Measurements from ENCODE around the gene GABBR1.
"Not testable (repeated sequence)": the region's sequence is repeated elsewhere in the genome, so short reads cannot be mapped to it uniquely, and the experiment has no call there.

Gene GABBR1

DNA sequence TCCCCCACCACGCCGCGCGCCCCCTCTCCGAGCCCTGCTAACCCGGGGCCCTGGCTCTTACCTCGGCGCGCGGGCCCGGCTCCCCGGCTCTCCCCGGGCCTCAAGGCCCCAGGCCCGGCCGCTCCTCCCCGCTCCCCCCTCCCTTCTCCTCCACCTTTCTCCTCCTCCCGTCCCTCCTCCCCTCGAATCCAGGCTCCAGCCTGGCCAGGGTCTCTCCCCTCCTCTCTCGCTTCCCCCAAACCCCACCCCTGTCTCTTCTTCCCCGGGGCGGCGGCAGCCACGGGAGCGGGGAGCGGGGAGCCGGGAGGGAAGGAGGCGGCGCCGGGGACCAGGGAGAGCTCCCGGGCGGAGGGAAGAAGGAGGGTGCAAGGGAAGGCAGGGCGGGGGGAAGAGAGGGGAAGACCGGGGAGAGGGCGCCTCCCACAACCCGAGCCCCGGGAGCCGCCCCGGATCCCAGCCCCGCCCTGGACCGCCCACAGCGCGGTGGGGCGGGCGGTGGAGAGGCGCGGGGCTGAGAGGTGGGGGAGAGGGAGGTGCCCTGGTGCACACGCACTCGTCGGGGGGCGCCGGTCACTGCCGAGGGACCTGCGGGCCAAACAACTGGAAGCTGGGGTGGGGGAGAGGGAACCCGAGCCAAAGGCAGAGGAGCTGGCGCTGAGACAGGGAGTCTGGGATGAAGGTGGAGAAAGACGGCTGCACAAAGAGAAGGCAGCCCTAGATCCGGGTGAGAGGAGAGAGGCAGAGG is at the start of gene GABBR1:
TSS of gene GABBR1 (minus strand) at position 395 of the 745 bp plus-strand sequence. CDS start 798 bp downstream, outside the sequence.
- DNase-seq (ENCODE audit: low spot score), result peak; percentile 65

DNA sequence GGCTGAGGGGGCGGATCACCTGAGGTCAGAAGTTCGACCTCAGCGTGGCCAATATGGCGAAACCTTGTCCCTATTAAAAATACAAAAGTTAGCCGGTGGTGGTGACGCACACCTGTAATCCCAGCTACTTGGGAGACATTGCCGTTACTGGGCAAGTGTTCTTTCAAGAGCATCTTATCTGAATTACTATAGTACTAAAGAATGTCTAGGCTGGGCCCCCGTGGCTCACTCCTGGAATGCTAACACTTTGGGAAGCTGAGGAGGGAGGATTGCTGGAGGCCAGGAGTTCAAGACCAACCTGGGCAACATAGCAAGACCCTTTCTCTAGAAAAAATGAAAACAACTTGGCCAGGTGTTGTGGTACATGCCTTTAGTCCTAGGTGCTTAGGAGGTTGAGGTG is 48.8 kb upstream of the GABBR1 start:
- no peak for DNase-seq (ENCODE audit: low spot score)

DNA sequence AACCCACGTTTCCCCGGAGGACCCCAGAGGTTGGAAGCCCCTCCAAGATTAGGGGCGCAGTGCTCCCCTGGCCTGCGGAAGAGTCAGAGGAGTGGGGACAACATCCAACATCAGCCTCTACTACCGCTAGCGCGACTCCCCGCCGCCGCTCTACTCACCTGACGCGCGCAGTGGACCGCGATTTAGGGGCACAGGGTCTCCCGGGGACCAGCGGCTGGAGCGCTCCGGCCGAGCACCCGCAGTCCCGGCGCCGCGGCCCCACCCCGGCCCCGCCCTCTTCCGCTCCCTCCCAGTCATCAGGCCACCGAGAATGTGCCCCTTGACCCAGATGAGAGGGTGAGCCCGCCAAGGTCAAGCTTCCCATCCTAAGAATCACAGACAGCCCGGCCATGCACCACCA is 47.9 kb upstream of the GABBR1 start, which contains the start of gene ZFP57:
TSS of gene ZFP57 (minus strand) at position 249 of the 400 bp plus-strand sequence. CDS start 4,149 bp downstream, outside the sequence.
- no peak for DNase-seq (ENCODE audit: low spot score)

DNA sequence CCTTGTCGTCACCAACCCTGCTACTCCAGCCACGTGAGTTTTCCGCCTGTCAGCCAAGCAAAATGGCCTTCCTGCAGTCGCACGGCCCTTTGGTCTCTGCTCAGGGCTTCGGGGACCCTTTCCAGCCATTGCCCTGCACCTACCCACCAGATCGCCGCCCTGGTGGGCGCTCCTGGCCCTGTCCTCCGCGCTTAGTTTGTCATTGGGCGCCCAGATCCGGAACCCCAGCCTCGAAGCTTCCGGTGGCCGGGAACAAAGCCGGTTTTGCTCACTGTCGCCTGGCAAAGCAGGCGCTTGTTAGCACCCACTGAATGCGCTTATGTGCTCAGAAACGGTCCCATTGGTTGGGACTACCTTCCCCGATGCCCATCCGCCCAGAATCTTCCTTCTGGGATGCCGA is 47.4 kb upstream of the GABBR1 start:
- DNase-seq (ENCODE audit: low spot score), result no peak

DNA sequence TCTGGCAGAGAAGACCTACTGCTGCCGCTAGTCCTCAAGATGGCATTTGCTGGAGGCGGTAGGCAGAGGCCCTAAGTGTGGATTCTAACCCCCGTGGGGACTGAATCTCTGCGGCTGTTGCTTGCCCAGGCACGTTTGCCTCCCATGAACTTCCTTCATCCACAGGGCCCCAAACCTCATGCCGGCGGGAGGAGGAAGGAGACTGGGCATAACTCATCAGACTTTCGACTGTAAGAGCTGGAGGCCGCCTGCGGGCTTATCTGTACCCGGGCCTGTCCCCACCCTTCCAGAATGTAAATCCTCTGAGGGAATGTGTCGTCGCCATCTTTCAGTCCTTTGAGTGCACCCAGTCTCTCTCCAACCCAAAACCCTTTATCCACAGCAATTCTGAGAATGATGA is 47.0 kb upstream of the GABBR1 start:
- no peak for DNase-seq (ENCODE audit: low spot score)

DNA sequence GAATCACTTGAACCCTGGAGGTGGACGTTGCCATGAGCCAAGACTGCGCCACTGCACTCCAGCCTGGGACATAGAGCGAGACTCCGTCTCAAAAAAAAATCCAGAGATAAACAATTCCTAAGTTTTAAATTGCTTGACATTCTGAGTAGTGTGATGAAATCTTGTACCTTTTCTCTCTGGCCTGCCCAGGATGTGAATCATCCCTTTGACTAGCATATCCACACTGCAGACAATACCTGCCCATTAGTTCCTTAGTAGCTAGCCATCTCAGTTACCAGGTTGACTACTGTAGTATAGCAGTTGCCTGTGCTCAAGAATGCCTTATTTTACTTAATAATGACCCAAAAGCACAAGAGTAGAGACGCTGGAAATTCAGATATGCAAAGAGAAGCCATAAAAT is 45.1 kb upstream of the GABBR1 start:
- DNase-seq (ENCODE audit: low spot score), result no peak

DNA sequence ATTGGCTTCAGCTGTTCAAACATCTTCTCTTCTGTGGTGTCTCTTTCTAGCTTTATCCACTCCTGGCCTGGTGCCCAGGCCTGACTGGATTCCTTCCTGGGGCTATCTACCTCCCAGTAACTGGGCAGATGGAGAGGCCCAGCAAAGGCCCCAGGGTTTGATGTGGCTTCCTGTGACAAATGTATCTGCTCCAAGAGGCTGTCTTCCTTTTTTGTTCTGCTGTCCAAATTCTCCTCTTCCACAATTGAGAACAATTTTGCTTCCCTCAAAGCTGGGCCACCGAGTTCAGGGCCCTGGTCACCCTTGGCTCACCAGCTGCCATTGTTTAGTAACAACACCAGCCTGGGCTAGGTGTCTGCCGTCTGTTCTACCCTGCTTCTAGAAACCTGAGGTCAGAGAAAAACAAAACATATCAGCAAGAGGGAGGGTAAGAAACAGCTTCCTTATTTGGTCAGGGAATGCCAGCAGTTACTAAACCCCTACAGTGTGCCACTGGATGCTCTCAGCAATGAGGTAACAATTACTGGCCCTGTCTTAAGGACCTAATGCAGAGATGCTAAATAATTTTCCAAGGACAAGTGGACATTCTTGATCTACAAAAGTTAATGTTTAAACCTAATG is 44.1 kb upstream of the GABBR1 start:
- DNase-seq (ENCODE audit: low spot score), result no peak

DNA sequence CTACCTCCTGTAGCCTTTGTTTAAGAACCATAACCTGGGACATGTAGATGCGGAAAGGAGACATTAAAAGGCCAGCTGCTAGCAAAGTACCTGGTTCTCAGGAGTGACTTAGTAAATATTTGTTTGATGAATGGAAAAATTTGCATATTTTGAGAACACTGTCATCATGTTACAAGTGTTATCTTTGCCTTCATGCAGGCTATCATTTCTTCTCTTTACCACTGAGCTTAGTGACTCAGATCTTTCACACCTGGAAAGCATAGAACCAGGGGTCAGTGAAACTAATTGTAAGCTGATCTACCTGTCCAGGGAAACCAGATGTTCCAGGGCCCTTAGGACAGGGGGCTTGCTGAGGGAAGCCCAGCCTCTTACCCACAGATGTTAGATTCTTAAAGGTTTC is 42.6 kb upstream of the GABBR1 start:
- no peak for DNase-seq (ENCODE audit: low spot score)

DNA sequence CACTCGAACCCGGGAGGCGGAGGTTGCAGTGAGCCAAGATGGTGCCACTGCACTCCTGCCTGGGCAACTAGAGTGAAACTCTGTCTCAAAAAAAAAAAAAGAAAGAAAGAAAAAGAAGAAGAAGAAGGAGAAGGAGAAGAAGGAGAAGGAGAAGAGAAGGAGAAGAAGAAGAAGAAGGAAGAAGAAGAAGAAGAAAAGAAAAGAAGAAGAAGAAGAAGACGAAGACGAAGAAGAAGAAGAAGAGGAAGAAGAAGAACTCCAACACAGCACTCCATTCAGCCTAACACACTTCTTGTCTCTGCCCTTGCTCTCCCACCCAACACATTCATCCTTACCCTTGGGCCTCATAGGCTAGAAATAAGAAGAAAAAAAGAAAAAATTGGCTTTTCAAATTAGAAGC is 41.0 kb upstream of the GABBR1 start:
- no peak for DNase-seq (ENCODE audit: low spot score)

DNA sequence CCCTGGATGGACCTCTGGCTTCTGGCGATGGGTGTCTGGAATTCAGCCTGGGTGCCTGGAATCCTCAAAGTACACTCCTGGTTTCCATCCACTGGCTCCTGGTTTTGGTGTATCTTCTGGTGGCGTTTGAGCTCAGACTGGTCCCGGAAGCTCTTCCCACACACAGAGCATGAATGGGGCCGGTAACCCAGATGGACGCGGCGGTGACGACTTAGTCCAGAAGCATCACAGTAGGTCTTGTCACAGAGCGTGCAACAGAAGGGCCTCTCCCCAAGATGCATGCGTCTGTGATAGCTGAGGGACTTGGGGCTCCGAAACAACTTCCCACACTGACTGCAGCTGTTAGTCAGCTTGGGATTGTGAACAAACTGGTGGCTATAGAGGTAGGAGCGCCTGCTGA is 40.2 kb upstream of the GABBR1 start:
- DNase-seq (ENCODE audit: low spot score), result no peak

DNA sequence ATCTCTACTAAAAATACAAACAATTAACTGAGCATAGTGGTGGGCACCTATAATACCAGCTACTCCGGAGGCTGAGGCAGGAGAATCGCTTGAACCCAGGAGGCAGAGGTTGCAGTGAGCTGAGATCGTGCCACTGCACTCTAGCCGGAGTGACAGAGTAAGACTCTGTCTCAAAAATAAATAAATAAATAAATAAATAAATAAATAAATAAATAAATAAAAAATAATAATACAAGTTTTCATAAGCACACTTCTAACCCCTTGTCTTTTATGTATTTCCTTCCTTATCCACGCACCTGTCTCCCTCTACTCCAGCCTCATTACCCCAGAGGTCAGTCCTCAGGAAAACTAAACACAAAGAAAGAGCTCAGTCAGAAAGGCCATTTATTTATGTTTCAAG is 39.1 kb upstream of the GABBR1 start:
- DNase-seq (ENCODE audit: low spot score), result not testable (repeated sequence)

DNA sequence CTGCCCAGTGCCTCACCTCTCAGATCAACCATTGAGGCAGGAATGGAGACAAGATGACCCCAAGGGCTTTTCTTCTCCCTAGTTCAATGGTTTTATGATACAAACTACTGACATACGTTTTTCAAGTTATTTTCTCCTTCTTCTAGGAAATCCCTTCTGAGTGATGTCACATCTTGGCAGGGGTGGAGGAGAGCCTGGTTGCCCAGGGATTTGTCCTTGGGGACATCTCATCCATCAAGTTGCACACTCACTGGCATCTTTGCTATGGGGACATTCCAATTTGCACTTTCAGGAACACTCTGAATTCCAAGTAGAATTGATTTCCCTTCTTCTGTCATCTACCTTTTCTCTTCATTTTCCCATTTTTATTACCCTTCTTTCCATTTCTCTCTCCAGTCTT is 38.0 kb upstream of the GABBR1 start:
- DNase-seq (ENCODE audit: low spot score), result no peak

DNA sequence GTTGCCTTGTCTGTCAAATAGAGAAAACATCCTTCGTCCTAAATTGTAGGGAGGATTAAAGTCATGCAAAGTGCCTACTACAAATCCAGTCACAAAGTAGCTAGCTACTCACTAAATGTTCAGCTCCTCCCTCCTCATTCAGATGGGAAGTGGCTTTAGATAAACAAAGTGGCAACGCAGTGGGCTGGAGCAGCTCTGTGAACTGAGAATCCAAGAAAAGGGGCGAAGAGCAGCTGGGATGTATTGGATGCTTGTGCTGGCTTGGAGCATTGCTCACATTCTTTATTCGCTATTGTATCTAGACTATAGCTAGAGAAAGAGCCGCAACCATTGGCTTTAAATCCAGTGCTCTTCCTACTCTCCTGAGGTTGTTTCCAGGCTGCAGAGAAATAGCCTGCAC is 34.2 kb upstream of the GABBR1 start:
- no peak for DNase-seq (ENCODE audit: low spot score)

DNA sequence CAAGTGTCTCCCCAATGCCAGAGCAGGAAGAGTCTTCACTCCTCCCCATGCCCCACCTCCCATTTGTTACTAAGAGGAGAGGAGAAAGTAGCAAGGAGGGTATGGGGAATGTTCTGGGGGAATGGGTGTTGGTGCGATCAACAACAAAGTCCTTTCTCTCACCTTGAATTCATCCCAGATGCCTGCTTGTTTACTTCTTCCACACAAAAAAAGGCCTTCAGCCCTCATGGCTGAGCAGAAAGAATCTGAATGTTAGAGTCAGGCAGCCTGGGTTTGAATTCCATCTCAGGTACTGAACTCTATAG is 33.8 kb upstream of the GABBR1 start:
- DNase-seq (ENCODE audit: low spot score), result no peak

DNA sequence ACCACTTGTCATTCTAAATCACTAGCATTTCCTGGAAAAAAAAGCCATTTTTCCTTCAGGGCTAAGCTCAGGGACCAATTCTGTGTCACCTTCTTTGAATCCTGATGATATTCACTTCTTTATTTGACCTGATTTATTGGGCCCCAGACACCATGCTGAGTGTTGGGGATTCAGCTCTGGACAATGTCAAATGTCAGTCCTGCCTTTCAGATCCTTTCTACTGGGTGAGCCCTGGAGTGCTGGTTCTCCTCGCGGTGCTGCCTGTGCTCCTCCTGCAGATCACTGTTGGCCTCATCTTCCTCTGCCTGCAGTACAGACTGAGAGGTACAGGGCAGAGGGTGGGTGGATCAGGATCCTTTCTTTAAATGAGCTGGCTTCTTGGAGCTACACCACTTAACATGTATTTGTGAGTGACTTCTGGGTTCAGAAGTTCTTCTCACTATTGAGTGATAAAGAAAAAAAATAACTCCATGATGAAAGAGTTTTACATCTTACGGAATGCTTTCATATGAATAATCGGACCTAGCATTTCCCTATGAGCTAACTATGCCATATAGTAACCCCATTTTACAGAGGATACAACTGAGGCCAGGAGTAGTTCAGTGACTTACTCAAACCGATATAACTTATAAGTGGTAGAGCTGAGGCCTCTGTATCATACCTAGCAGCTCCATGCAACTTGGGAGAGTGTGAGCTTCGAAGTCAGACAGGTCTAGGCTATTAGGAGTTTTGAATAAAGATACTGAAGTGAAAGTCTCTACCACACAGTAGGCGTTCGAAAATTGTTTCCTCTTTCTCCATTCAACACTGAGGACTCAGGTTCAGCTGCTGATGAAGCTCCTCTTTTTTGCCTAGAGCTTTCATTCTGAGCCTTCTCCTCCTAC is 33.2 kb upstream of the GABBR1 start:
- no peak for DNase-seq (ENCODE audit: low spot score)

DNA sequence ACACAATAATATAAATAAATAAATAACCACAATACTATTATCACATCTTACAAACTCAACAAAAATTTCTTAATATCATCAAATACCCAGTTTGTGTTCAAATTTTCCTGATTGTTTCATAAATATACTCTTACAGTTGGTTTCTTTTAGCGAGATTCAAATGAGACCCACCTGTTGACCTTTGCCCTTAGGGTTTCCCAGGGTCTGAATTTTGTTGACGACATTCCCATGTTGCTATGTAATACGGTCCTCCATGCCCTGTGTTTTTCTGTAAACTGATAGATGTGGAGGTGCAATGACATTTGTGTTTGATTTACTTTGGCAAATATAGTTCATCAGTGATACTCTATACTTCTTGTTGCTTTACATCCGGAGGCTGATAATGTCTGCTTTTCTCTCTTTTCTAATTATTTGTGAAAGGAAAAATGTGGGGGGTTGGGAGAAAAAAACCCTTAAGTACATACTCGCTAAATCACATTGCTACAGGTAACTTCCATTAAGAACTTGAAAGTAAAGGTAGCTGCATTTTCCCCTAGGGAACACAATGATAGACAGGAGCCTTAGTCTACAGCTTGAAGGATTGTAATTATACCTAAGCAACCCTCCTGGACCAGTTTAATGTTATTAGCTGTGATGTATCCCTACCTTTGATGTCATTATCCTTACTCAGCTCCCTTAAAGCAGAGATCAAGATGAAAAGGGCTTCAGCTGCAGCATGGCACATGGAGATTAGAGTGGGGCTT is 30.5 kb upstream of the GABBR1 start:
- DNase-seq (ENCODE audit: low spot score), result no peak

DNA sequence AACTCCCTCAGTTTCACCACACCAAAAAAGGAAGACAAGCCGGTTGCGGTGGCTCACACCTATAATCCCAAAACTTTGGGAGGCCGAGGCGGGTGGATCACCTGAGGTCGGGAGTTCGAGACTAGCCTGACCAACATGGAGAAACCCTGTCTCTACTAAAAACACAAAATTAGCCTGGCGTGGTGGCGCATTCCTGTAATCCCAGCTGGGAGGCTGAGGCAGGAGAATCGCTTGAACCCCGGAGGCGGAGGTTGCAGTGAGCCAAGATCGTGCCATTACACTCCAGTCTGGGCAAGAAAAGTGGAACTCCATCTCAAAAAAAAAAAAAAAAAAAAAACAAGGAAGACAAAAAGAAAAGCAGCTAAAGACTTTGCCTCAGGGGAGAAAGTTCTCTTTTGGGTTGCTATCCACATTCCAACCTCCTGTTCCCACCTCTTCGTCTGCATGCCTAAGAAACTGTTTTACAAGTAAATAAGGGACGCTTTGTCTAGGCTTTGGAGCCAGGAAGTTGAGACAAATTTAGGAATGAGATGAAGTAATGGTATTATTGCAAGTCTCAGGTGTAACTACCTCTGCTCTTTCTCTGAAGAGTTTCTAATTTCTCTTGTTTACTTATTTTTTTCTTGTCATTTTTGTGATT is 28.6 kb upstream of the GABBR1 start:
- DNase-seq (ENCODE audit: low spot score), result not testable (repeated sequence)

DNA sequence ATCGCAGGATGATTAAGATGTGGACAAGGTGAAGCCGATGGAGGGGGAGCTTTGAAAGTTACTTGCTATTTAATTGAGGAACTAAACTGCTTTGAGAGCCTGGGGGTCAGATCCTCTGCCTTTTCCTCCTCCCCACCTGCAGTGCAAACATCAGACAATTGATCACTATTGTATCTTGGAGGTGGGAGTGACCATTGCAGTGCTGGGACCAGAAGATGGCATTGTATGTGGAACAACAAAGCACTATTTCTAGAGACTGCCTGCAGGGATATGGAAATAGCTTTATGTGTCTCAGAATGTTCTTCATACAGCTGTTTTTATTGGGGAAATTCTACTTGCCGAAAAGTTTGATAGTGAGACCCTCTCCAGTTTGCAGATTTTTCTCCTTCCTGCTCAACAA is 28.1 kb upstream of the GABBR1 start:
- no peak for DNase-seq (ENCODE audit: low spot score)

DNA sequence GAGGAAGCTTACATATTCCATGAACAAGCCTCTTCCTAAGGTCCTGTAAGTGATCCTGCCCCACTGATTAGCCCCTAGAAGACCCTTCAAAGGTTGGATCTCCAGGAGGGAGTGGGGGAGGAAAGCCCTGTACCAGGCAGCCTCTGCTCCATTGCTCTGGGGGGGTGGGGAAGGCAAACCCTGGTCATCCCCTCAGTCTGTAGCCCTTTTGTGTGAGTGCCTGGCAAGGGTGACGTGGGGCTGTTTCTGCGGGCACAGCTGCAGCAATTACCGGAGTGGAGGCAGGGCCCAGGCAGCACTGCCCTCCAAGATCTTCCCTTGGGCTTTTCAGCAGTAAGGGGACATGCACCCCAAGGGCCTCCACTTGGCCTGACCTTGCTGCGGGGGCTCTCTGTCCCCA is 23.8 kb upstream of the GABBR1 start, which contains the start of gene MOG:
TSS of gene MOG (plus strand) at position 295 of the 400 bp plus-strand sequence. CDS start 118 bp downstream, outside the sequence.
- peak; percentile 95 for DNase-seq (ENCODE audit: low spot score)

DNA sequence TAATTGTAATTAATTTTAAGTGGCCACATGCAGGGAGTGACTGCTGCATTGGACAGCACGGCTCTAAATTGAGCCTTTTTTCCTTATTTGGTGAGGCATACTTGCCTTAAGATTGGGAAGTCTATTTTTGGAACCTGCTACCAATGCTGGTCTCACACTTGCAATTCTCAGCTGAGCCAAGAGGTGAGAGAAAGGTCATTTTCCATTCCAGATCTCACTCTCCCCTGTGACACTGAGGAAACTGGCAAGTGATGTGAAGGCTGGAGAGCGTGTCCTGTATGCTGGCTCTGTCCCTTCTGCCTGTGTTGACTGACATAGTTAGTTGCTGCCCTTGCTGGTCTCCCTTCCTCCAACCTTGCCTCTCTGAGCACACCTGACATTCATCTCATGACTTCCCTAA is 23.2 kb upstream of the GABBR1 start:
- peak; percentile 83 for DNase-seq (ENCODE audit: low spot score)

DNA sequence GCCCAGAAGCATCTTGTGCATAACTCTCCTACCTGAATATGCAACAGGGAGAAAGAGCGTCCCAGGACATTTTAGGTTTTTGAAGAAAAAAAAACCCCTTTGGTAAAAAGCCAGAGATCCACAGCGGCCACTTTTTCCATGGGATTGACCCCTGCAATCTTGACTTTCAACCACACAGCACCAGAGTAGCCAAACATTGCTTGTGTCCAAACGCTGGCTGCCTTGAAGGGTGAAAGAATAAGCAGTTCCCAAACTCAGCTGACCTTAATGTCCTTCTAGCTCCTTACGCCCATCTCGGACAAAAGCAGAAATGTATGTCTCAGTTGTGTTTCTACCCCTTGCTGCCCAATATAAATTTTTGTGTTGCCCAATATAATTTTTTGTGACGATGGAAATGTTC is 22.7 kb upstream of the GABBR1 start:
- DNase-seq (ENCODE audit: low spot score), result no peak

All from pons (tissue), 1 donor.